Measurements from ENCODE around the gene CACNA1I.

CACNA1I gene

GRCh38 chr22:39569066-39569465 lies 1.5 kb upstream of the CACNA1I start:
- no peak for DNase-seq

GRCh38 chr22:39570226-39570625 lies 327 bp upstream of the CACNA1I start:
- no peak for DNase-seq

- DNase-seq = no peak
Measured at GRCh38 chr22:39571538-39571937, 985 bp downstream of the CACNA1I start.

GRCh38 chr22:39574779-39575551 lies 4.4 kb downstream of the CACNA1I start:
- DNase-seq = no peak

GRCh38 chr22:39575552-39575825 lies 4.9 kb downstream of the CACNA1I start:
- DNase-seq = no peak

- no peak for DNase-seq
Measured at GRCh38 chr22:39576027-39576426, 5.5 kb downstream of the CACNA1I start.

GRCh38 chr22:39577366-39577765 lies 6.8 kb downstream of the CACNA1I start:
- no peak for DNase-seq

GRCh38 chr22:39577900-39578299 lies 7.3 kb downstream of the CACNA1I start:
- DNase-seq = no peak

GRCh38 chr22:39580006-39580441 lies 9.5 kb downstream of the CACNA1I start:
- no peak for DNase-seq

- DNase-seq = no peak
Measured at GRCh38 chr22:39580795-39581194, 10.2 kb downstream of the CACNA1I start.

- DNase-seq = no peak
Measured at GRCh38 chr22:39581303-39581702, 10.8 kb downstream of the CACNA1I start.

GRCh38 chr22:39583066-39583667 lies 12.6 kb downstream of the CACNA1I start:
- DNase-seq = no peak

GRCh38 chr22:39589875-39590274 lies 19.3 kb downstream of the CACNA1I start:
- no peak for DNase-seq

- DNase-seq = no peak
Measured at GRCh38 chr22:39592081-39593065, 21.8 kb downstream of the CACNA1I start.

GRCh38 chr22:39593066-39593930 lies 22.7 kb downstream of the CACNA1I start:
- DNase-seq = no peak

- no peak for DNase-seq
Measured at GRCh38 chr22:39593931-39594285, 23.4 kb downstream of the CACNA1I start.

GRCh38 chr22:39594411-39594810 lies 23.9 kb downstream of the CACNA1I start:
- no peak for DNase-seq

GRCh38 chr22:39595622-39596172 lies 25.1 kb downstream of the CACNA1I start:
- DNase-seq = no peak

- no peak for DNase-seq
Measured at GRCh38 chr22:39596601-39597000, 26.0 kb downstream of the CACNA1I start.

GRCh38 chr22:39597236-39597869 lies 26.8 kb downstream of the CACNA1I start:
- DNase-seq = no peak

- peak; percentile 78 for DNase-seq
Measured at GRCh38 chr22:39598017-39598965, 27.7 kb downstream of the CACNA1I start.
